HepG2 (cell line): ENCODE data around the gene RAD21L1. TPM values are rescaled to one million over a fixed set of nuclear protein-coding genes. Genes with fewer than 3 reads are reported as not detected.
A peak's percentile ranks its signal among the peaks of the same experiment; 100 is the strongest.

Experiments used
- ATAC-seq: fragments of 200-7000 bp; cut with Tn5 transposase; 3 replicates; pipeline ENCODE4 v1.9.1; 2020; ENCODE audit warnings: mild to moderate bottlenecking, moderate library complexity
- BruUV-seq: library from RNA; stranded (reverse); fragments of 400-500 nt; replicated peaks from 2 replicates; lab custom pipeline; 2021; lab: Mats Ljungman, UMichigan
- CTCF ChIA-PET: fragments of 300-600 bp; formaldehyde crosslinking; extraction: SDS; loops from one replicate; lab custom pipeline; 2021; ENCODE audit warnings: low total read pairs, inconsistent platforms, low intra/inter-chr PET ratio; lab: Yijun Ruan, JAX
- POLR2A ChIA-PET: fragments of 350-600 bp; sonication (Branson Sonifier 250); formaldehyde crosslinking; loops from one replicate; lab custom pipeline; 2020; ENCODE audit warnings: antibody characterized with exemption, inconsistent platforms; lab: Yijun Ruan, JAX
- DNase-seq: peaks from one replicate; pipeline ENCODE4 v3.0.0-alpha.2; 2015; ENCODE audit warnings: low spot score
- FAIRE-seq: peaks from 3 replicates; lab custom pipeline; 2011; peaks lifted over from hg19 to GRCh38; lab: Jason Lieb, UNC
- H2AFZ ChIP-seq: one replicate; pipeline ENCODE4 v1.6.1; 2011; ENCODE audit warnings: low read length, inconsistent platforms
- H3K27ac ChIP-seq: fragments of 300-600 bp; 3 replicates; pipeline ENCODE4 v1.8.0; 2011; ENCODE audit warnings: mixed run types, mild to moderate bottlenecking, mixed read lengths, low read length, inconsistent platforms; ENCODE audit not compliant: insufficient read depth; ENCODE audit errors: extremely low read length
- H3K27me3 ChIP-seq, 2 experiments: fragments of 200-600 bp in 1 of 2; 2 replicates in 1 of 2; 3 replicates in 1 of 2; pipeline versions ENCODE4 v1.6.0 to v1.8.0; 2011; ENCODE audit warnings: low read length in 2 of 2, mild to moderate bottlenecking in 2 of 2, moderate library complexity in 2 of 2, inconsistent platforms in 1 of 2; ENCODE audit not compliant: insufficient read depth in 2 of 2, control insufficient read depth in 1 of 2
- H3K36me3 ChIP-seq, 2 experiments: fragments of 200-600 bp in 1 of 2; replicated peaks in 1 of 2; 2 replicates in 1 of 2; 3 replicates in 1 of 2; pipeline versions ENCODE4 v1.5.1 to v1.8.0; 2011; ENCODE audit warnings: low read length in 2 of 2, inconsistent platforms in 1 of 2; ENCODE audit not compliant: insufficient read depth in 2 of 2, control insufficient read depth in 1 of 2
- H3K4me1 ChIP-seq: 2 replicates; pipeline ENCODE4 v1.5.1; 2012; ENCODE audit warnings: low read length, inconsistent platforms; ENCODE audit not compliant: insufficient read depth
- H3K4me2 ChIP-seq: 2 replicates; pipeline ENCODE4 v1.6.0; 2011; ENCODE audit warnings: low read depth, low read length, inconsistent platforms
- H3K4me3 ChIP-seq, 3 experiments: fragments of 200-600 bp in 1 of 3; sonication (generic), shearing (Covaris generic) in 1 of 3; replicated peaks in 1 of 3; 2 replicates each; pipeline ENCODE4 v1.5.1; 2011 to 2016; ENCODE audit warnings: low read length in 3 of 3, inconsistent platforms in 2 of 3, low read depth in 2 of 3, mild to moderate bottlenecking in 2 of 3, control low read depth in 1 of 3, mixed read lengths in 1 of 3; ENCODE audit not compliant: insufficient read depth in 1 of 3
- H3K79me2 ChIP-seq: one replicate; pipeline ENCODE4 v1.6.1; 2011; ENCODE audit warnings: low read length, inconsistent platforms; ENCODE audit not compliant: insufficient read depth
- H3K9ac ChIP-seq: 2 replicates; pipeline ENCODE4 v1.6.0; 2011; ENCODE audit warnings: mild to moderate bottlenecking, low read depth, low read length, inconsistent platforms; ENCODE audit not compliant: insufficient read depth
- H3K9me3 ChIP-seq: 2 replicates; pipeline ENCODE4 v1.5.1; 2012; ENCODE audit warnings: mild to moderate bottlenecking, low read length
- H4K20me1 ChIP-seq: 2 replicates; pipeline ENCODE4 v1.6.0; 2011; ENCODE audit warnings: inconsistent platforms, mild to moderate bottlenecking, low read length, moderate library complexity; ENCODE audit not compliant: insufficient read depth
- ATF6 ChIP-seq: sonication (generic); formaldehyde crosslinking; conservative IDR thresholded peaks from 2 replicates; pipeline ENCODE4 v1.4.0; 2020; ENCODE audit warnings: missing genetic modification reagents
- MEF2D ChIP-seq: sonication (generic); formaldehyde crosslinking; IDR thresholded peaks from 2 replicates; pipeline ENCODE4 v1.5.1; 2020; ENCODE audit warnings: mild to moderate bottlenecking, missing genetic modification reagents
- MNT ChIP-seq: fragments of 450-650 bp; IDR thresholded peaks from 2 replicates; pipeline ENCODE4 v1.6.1; 2016
- SNAPC5 ChIP-seq: sonication (generic); formaldehyde crosslinking; IDR thresholded peaks from 2 replicates; pipeline ENCODE4 v1.8.1; 2023; ENCODE audit warnings: mild to moderate bottlenecking, missing genetic modification reagents, borderline replicate concordance
- ZNF234 ChIP-seq: sonication (generic); formaldehyde crosslinking; conservative IDR thresholded peaks from 2 replicates; pipeline ENCODE4 v1.5.1; 2020; ENCODE audit warnings: mild to moderate bottlenecking, missing genetic modification reagents
- ZNF317 ChIP-seq: sonication (generic); formaldehyde crosslinking; IDR thresholded peaks from 2 replicates; pipeline ENCODE4 v1.5.0; 2020; ENCODE audit warnings: mild to moderate bottlenecking, missing genetic modification reagents
- ZNF44 ChIP-seq: sonication (generic); formaldehyde crosslinking; IDR thresholded peaks from 2 replicates; pipeline ENCODE4 v1.5.1; 2020; ENCODE audit warnings: mild to moderate bottlenecking, missing genetic modification reagents
- ZNF484 ChIP-seq: sonication (generic); formaldehyde crosslinking; IDR thresholded peaks from 2 replicates; pipeline ENCODE4 v1.5.1; 2020; ENCODE audit warnings: mild to moderate bottlenecking, low read depth, missing genetic modification reagents, borderline replicate concordance
- ZNF501 ChIP-seq: sonication (generic); formaldehyde crosslinking; IDR thresholded peaks from 2 replicates; pipeline ENCODE4 v1.5.1; 2020; ENCODE audit warnings: mild to moderate bottlenecking, moderate library complexity, missing genetic modification reagents
- ZNF564 ChIP-seq: sonication (generic); formaldehyde crosslinking; IDR thresholded peaks from 2 replicates; pipeline ENCODE4 v1.8.1; 2023; ENCODE audit warnings: mild to moderate bottlenecking, missing genetic modification reagents
- ZNF607 ChIP-seq: sonication (generic); formaldehyde crosslinking; IDR thresholded peaks from 2 replicates; pipeline ENCODE4 v1.5.1; 2020; ENCODE audit warnings: missing genetic modification reagents, mild to moderate bottlenecking, borderline replicate concordance
- WGBS: methylation state at CpG from one replicate; pipeline ENCODE4 v1.1.6; 2017; ENCODE audit warnings: low lambda C conversion rate; 5-methylcytosine and 5-hydroxymethylcytosine counted together
- in situ Hi-C: cut with HindIII; loops from 2 replicates; pipeline ENCODE4 v1.10.0; 2017; ENCODE audit warnings: low pct_unique_long_range_greater_than_20kb; ENCODE audit not compliant: extremely low pct_ligation_motif_present
- intact Hi-C: fragments of 100-400 bp; cut with micrococcal nuclease; formaldehyde crosslinking; loops from one replicate; pipeline ENCODE4 v1.10.0; 2022; ENCODE audit not compliant: unreplicated experiment
- polyA plus RNA-seq, 8 experiments: library from polyadenylated mRNA; depleted of rRNA in 3 of 8; stranded (reverse) in 7 of 8; unstranded in 1 of 8; fragments of >200 nt; fragmentation: Illumina TruSeq in 4 of 8; extraction: Trizol in 4 of 8; gene quantifications; 2 replicates each; pipeline versions ENCODE4 v1.2.1 to v1.2.3, GENCODE V29; 2011 to 2016; ENCODE audit warnings: low read depth in 4 of 8, missing spikeins in 1 of 8, mixed read lengths in 1 of 8; ENCODE audit not compliant: insufficient read depth in 1 of 8
- total RNA-seq, 5 experiments: library from RNA; depleted of rRNA; stranded (reverse); fragments of >200 nt; fragmentation: Illumina TruSeq; extraction: Trizol; gene quantifications; 2 replicates each; pipeline ENCODE4 v1.2.3, GENCODE V29; 2016; ENCODE audit warnings: low read depth in 1 of 5

RAD21L1 gene
- total and polyA plus RNA-seq, 2 of the 13 experiments (the other 11 are each of a cell fraction or from before 2014, with no cell fraction given): not detected

- no peak for TF ChIP-seq ZNF234 (CRISPR knock-in tag)
- TF ChIP-seq ZNF44 (CRISPR knock-in tag): peak; percentile 84
- peak; percentile 48; the same call in 1 of the 2 replicates for TF ChIP-seq MEF2D (CRISPR knock-in tag)
- TF ChIP-seq ZNF317 (CRISPR knock-in tag): no peak
Measured at GRCh38 chr20:1212607-1213396, 13.0 kb upstream of the RAD21L1 start (continued).

- POLR2A ChIA-PET: no interaction called here
- in situ Hi-C loops: no loop called here
- TF ChIP-seq ZNF564 (no peak), ZNF484 (no peak), ATF6 (CRISPR knock-in tag) (no peak), ZNF607 (CRISPR knock-in tag) (no peak), MNT (0 out of 2 replicates have a peak, but pooled peaks have one; percentile 4), ZNF501 (CRISPR knock-in tag) (no peak), SNAPC5 (CRISPR knock-in tag) (no peak)
- TF ChIP-seq, all 625 proteins: peak for 1
Measured at GRCh38 chr20:1214838-1215261, 11.0 kb upstream of the RAD21L1 start.

More at GRCh38 chr20:1214838-1215261, 11.0 kb upstream of the RAD21L1 start:
- H3K79me2 ChIP-seq: no peaks in the 10 kb centered on the region
- no peaks in the 10 kb centered on the region for H4K20me1 ChIP-seq
- no peak overlapping the region for H3K4me2 ChIP-seq
- H3K9me3 ChIP-seq: no peaks in the 10 kb centered on the region
- no peaks in the 10 kb centered on the region for H3K36me3 ChIP-seq
- H3K27me3 ChIP-seq: peaks cover 0 to 16% of the 10 kb centered on the region in 2 experiments; a peak in 2 of 5 replicates
- no peak for ATAC-seq
- 8% methylated on average over 4 of the region's 4 CpGs for WGBS
- CTCF ChIA-PET: no interaction called here
- no peak overlapping the region for H3K27ac ChIP-seq
- no peak for FAIRE-seq
- no TSS peak for BruUV-seq
- no peak overlapping the region for H2AFZ ChIP-seq
- intact Hi-C loops: no loop called here
- H3K4me1 ChIP-seq: peaks cover 9% of the 10 kb centered on the region; the same call in 1 of the 2 replicates
- DNase-seq: no peak
- no peak overlapping the region for H3K9ac ChIP-seq
- H3K4me3 ChIP-seq: no peak overlapping the region
